PC-9 (cell line): ENCODE results near the gene ACSL6.

Experiments
- CTCF ChIP-seq: fragments of 200-600 bp; sonication (generic); conservative IDR thresholded peaks from 2 replicates; pipeline ENCODE4 v1.6.1; 2017; ENCODE audit warnings: mixed run types, antibody characterized with exemption, mild to moderate bottlenecking, moderate library complexity
- EZH2 ChIP-seq: fragments of 200-600 bp; sonication (generic); IDR thresholded peaks from 2 replicates; pipeline ENCODE4 v1.8.0; 2017; ENCODE audit warnings: antibody characterized with exemption, low read depth

- TF ChIP-seq CTCF (no peak), EZH2 (no peak)
Measured at GRCh38 chr5:132056610-132057497, 45.4 kb upstream of the ACSL6 start.
